ENCODE data around the gene NUDT7.

The NUDT7 gene

GRCh38 chr16:77780378-77780837 lies 58.1 kb downstream of the NUDT7 start:
- DNase-seq (ENCODE audit: low read depth, low spot score), result no peak

DNA sequence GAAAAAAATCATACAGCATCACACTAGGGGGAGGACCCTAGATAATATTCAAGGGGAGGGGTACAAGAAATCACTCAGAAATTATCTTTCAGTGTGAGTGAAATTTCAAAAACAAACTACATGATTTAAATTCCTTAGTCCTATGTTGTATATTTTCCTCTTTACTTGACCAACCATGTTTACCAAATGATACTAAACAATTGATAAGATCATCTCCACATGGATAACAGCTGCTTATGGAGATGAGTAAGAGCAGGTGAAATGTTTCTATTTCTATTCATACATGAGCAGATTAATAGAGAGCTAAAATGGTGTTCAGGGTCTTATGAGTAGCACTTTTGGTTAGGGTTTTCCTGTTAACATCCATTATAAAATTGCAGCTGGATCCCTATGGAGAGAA lies 58.8 kb downstream of the NUDT7 start:
- no peak for DNase-seq (ENCODE audit: low read depth, low spot score)

- no peak for DNase-seq (ENCODE audit: low read depth, low spot score)
Measured at GRCh38 chr16:77782694-77783093, 60.4 kb downstream of the NUDT7 start.

DNA sequence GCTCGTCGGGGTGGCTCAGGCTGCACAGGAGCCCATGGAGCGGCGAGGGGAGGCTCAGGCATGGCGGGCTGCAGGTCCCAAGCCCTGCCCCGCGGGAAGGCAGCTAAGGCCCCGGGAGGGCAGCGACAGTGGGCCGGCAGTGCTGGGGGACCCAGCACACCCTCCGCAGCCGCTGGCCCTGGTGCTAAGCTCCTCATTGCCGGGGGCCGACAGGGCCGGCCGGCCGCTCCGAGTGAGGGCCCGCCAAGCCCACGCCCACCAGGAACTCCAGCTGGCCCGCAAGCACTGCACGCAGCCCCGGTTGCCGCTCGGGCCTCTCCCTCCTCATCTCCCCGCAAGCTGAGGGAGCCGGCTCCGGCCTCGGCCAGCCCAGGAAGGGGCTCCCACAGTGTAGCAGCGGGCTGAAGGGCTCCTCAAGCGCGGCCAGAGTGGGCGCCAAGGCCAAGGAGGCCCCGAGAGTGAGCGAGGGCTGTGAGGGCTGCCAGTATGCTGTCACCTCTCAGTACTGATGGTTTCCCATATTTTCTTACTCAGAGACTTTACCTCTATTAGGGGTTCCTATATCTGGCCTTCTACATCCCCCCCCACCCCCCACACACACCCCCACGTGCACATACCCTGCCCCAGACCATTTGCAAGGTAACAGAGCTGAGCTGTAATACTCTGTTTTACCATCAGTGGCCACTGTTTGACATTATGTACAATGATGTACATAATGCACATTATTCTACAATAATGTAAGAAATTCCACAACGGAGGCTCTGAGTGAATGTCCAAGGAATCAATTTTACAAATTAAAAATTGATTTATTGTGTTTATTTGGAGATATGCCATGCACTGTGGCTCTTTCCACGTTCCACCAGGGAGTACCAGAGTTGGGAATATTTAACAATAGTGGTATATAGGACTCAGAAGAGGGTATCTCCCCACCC lies 62.4 kb downstream of the NUDT7 start:
- DNase-seq (ENCODE audit: low read depth, low spot score), result no peak

DNA sequence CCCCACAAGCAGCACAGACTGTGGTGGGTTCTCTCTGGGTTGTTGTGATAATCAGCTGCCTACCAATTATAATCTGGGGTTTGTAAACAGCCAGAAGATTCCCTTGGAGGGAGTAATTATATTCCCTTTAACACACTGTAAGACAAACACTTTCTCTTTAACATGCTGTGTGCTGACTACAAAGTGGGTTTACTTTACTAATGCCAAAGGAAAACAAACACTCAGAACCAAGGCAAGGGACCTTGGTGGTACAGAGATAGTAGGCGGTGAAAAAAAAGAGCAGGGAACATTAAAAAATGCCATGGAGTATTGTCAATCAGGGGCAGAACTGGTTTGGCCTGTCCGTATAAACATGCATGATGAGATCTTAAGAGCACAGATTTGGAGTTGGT lies 63.1 kb downstream of the NUDT7 start:
- no peak for DNase-seq (ENCODE audit: low read depth, low spot score)

GRCh38 chr16:77786186-77786847 lies 64.0 kb downstream of the NUDT7 start:
- DNase-seq (ENCODE audit: low read depth, low spot score), result no peak

- no peak for DNase-seq (ENCODE audit: low read depth, low spot score)
Measured at GRCh38 chr16:77787452-77787851, 65.1 kb downstream of the NUDT7 start.

DNA sequence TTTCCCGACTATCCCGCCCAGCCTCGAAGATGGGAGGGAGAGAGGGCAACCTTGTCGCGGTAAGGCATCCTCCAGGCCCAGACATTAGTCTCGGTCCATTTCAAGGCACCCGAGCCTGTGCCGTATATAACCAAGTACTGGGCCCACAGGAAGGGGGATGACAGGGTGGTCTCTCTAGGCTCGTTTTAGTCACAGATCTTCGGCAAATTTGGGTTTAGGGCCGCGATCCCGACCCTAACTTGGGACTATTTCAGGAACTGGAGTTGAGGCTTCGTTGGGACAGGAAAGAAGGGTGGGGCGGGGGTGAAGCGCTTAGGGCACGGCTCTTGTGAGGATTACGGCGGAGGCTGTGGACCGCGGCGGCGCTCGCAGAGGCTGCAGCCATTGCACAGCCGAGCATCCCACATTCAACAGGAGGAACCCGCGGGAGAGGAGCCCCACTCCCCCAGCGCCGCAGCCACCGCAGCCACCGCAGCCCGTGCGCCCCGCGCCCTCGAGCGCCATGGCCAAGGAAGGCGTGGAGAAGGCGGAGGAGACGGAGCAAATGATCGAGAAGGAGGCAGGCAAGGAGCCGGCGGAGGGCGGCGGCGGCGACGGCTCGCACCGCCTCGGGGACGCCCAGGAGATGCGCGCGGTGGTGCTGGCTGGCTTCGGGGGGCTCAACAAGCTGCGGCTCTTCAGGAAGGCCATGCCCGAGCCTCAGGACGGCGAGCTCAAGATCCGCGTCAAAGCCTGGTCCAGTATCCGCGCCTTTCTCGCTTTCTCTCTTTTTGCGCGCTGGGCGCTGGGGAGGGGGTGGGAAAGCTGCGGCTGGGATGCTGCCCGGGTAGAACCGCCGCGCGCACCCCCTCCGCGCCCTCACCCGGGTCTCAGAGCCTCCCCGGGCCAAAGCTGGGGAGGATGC lies 66.1 kb downstream of the NUDT7 start, which contains the start of gene VAT1L:
TSS of gene VAT1L (plus strand) at position 384 of the 904 bp plus-strand sequence. CDS start at position 503, 119 bp downstream.
- no peak for DNase-seq (ENCODE audit: low read depth, low spot score)

DNA sequence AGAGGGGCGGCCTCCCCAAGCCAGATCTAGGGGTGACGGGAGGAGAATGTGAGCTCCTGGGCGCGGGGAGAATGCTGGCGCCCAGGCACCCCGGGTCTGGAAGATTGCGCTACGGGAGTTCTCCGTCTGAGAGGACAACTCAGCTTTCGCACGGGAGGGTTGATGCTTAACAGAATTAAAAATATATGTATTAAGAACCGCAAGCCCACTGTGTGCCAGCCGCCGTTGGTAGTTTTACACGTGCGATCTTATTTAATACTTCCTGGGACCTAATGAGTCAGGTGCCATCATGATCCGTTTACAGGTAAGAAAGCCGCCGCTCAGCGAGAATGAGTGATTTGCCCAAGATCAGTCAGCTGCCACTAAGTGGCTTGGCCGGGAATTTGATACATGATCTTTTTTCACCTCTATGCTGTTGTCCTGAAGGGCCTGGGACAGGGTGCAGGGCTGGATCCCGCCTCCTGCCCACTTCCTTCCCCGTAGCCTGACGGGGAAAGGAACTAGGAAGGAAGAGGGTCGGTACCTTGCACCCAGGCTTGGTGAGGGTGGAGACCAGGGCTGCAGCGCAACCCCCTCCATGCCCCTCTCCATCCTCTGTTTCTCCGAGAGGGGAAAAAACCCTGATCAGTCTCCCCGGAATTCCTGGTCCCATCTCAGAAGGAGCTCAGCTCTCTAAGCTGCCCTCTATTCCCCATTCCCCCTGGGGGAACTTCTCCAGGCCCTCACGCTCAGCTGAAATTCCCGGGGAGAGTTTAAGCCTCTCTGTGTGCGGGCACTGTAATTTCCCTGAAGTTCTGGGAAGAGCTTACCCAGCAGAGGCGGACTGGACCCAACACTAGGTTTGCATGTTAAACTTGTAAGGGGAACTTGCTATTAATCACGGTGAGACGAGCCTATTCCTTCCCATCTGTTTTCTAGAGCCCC lies 67.0 kb downstream of the NUDT7 start:
- DNase-seq (ENCODE audit: low read depth, low spot score), result no peak

GRCh38 chr16:77790009-77790372 lies 67.7 kb downstream of the NUDT7 start:
- DNase-seq (ENCODE audit: low read depth, low spot score), result no peak

DNA sequence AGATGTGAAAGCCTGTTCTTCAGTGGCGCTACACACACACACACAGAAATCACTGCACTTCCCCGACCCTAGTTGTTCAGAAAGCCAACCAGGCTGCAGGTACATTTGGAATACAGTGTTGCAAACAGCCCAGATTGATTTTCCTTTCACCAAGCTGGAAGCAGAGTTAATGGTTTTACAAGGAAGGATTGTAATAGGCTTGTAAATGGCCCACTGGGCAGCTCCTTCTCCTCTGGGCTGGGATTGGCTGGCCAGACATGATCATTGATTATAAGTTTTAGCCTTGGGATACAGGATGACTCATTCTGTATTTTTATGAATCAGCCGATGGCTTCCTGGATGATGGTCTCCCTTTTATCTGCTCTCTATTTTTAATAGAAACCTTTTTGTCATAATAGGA lies 68.6 kb downstream of the NUDT7 start:
- no peak for DNase-seq (ENCODE audit: low read depth, low spot score)

Data from brain pericyte (primary cell).